Peyer's patch (tissue), 4 donors: Measurements from ENCODE around the gene AMPD1. TPM values are rescaled to one million over a fixed set of nuclear protein-coding genes. Genes with fewer than 3 reads are reported as not detected.
A peak's percentile ranks its signal among the peaks of the same experiment; 100 is the strongest.

Source experiments
- DNase-seq, 3 donors: peaks; one replicate each; pipeline ENCODE4 v3.0.0-alpha.2; 2017 to 2019
- H3K27ac ChIP-seq, 4 donors: fragments of 200-600 bp; sonication (generic); one replicate each; pipeline ENCODE4 v1.5.1; 2016 to 2019
- H3K27me3 ChIP-seq, 2 donors: fragments of 200-600 bp; sonication (generic); one replicate each; pipeline ENCODE4 v1.5.1; 2019
- H3K36me3 ChIP-seq, 3 donors: fragments of 200-600 bp; sonication (generic); one replicate each; pipeline ENCODE4 v1.5.1; 2016 to 2019
- H3K4me1 ChIP-seq, 4 donors: fragments of 200-600 bp; sonication (generic); one replicate each; pipeline ENCODE4 v1.5.1; 2016 to 2019
- H3K4me3 ChIP-seq, 4 donors: fragments of 200-600 bp; sonication (generic); 1 replicate in 3 of 4; 2 replicates in 1 of 4; pipeline ENCODE4 v1.5.1; 2016 to 2019; ENCODE audit warnings: mild to moderate bottlenecking in 1 of 4
- H3K9me3 ChIP-seq, 4 donors: fragments of 200-600 bp; sonication (generic); one replicate each; pipeline ENCODE4 v1.5.1; 2016 to 2019; ENCODE audit warnings: mild to moderate bottlenecking in 1 of 4
- POLR2A ChIP-seq, 2 donors: fragments of 450-650 bp; IDR thresholded peaks; one replicate each; pipeline ENCODE4 v1.5.1; 2017; ENCODE audit warnings: antibody characterized with exemption in 2 of 2, mild to moderate bottlenecking in 2 of 2, moderate library complexity in 2 of 2
- total RNA-seq, 4 donors: library from RNA; depleted of rRNA; stranded (reverse); fragments of >200 nt; gene quantifications; one replicate each; pipeline ENCODE4 v1.1.0, GENCODE V29; 2016
- TF ChIP-seq, protein P1 (sequence below), 6 experiments: fragments of 450-650 bp in 4 of 6; fragments of 200-600 bp in 2 of 6; sonication (generic) in 1 of 6; IDR thresholded peaks; one replicate each; pipeline ENCODE4 v1.5.1; 2017 to 2019; ENCODE audit warnings: antibody characterized with exemption in 6 of 6, mild to moderate bottlenecking in 3 of 6, moderate library complexity in 1 of 6

Gene AMPD1
- total RNA-seq, 4 donors from 2014 or later: 1.2 to 4.4 (median 2.5) TPM; not detected in 1

DNA sequence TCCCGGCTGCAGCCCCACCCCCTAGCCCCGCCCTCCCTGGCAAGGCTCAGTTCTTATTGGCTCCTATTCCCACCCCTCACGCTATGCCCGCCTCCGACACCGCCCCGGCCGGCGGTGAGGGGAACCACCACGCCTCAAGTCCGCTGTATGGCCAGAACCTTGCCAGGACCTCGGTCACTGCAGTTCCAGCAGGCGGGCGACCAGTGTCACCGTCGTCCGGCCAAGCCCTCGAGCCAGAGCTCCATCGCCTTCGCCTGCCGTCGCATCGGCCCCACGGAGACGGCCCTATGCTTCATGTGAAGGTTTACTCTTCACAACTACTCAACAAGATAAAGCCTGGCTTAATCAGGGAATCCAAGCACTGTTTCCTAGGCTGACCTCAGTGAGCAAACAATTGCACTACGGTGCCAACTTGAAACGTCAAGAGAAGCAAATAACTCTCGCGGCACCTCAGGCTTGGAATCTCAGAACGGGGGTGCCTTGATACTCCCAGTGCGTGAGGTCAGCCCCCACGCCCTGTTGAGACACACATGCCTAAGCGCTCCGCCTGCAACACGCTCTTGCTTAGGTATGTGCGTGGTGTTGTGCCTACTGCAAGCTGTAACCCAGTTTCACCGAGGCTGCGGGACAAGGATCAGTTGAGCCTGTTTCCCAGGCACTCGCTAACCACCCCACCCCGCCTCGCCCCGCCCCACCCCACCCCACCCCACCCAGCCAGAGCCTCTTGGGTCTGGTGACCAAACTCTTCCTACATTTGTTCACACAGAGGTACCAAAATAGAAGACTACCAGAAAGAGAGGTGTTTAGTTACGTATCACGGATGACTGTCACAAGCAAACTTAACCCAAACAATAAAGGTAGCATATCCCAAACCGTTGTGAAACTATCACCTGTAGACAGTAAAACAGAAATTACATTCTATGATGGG, 25.0 kb downstream of the AMPD1 start:
- Histone ChIP-seq H3K36me3 (no peaks in the 10 kb centered on the region), H3K27ac (peak overlapping the region in 3 of 4 donors; percentile 64 to 74 (median 70)), H3K4me3 (peak overlapping the region; percentile 54 to 73 (median 67)), H3K27me3 (no peaks in the 10 kb centered on the region), H3K4me1 (peaks cover 0 to 7% (median 0%) of the 10 kb centered on the region in 4 donors), H3K9me3 (no peaks in the 10 kb centered on the region)
- DNase-seq: peak; percentile 89 to 97 (median 94)
- TF ChIP-seq, protein P1, sequence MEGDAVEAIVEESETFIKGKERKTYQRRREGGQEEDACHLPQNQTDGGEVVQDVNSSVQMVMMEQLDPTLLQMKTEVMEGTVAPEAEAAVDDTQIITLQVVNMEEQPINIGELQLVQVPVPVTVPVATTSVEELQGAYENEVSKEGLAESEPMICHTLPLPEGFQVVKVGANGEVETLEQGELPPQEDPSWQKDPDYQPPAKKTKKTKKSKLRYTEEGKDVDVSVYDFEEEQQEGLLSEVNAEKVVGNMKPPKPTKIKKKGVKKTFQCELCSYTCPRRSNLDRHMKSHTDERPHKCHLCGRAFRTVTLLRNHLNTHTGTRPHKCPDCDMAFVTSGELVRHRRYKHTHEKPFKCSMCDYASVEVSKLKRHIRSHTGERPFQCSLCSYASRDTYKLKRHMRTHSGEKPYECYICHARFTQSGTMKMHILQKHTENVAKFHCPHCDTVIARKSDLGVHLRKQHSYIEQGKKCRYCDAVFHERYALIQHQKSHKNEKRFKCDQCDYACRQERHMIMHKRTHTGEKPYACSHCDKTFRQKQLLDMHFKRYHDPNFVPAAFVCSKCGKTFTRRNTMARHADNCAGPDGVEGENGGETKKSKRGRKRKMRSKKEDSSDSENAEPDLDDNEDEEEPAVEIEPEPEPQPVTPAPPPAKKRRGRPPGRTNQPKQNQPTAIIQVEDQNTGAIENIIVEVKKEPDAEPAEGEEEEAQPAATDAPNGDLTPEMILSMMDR (IDR thresholded peaks at IDR 0.05): peak in 5 of 6 experiments; percentile 5 to 28 (median 17)
- TF ChIP-seq POLR2A (IDR thresholded peaks at IDR 0.05): peak in 1 of 2 donors; percentile 42

DNA sequence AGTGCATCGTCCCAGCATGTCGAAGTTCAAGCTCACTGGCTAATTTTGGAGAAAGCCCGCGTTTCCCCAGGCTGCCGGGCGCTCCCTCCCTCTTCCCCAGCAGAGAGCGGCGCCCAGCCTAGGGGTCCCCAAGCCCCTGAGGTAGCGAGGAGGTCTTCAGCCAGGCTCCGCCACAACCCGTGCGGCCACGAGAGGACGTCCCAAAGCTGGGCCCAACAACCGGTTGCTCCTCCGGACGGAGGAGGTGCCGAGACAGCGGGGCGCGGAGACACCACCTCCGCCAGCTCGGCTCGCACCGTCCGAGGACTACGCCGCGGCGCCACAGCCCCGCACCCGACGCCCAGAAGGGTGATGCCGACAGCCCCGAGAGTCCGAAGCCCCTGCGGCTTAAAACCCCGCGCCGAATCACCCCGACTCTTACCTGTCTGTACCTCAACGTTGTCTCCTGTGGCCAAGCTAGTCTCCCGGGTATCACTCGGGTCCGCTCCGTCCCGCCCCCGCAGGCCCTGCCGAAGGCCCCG, 25.7 kb downstream of the AMPD1 start, which contains the start of gene DENND2C:
Gene DENND2C (minus strand): TSS at position 488 of the 521 bp plus-strand sequence. CDS start 44,065 bp downstream, outside the sequence.
- Histone ChIP-seq H3K4me3 (peak within 1 kb of the TSS; percentile 54 to 73 (median 67)), H3K27me3 (no peaks in the 10 kb centered on the region), H3K9me3 (no peaks in the 10 kb centered on the region), H3K36me3 (no peaks in the 10 kb centered on the region), H3K27ac (peak within 1 kb of the TSS; percentile 6 to 74 (median 67)), H3K4me1 (peaks cover 0 to 7% (median 0%) of the 10 kb centered on the region in 4 donors)
- DNase-seq: no peak
- TF ChIP-seq, protein P1 (IDR thresholded peaks at IDR 0.05): no peak
- no peak for TF ChIP-seq POLR2A (IDR thresholded peaks at IDR 0.05)

DNA sequence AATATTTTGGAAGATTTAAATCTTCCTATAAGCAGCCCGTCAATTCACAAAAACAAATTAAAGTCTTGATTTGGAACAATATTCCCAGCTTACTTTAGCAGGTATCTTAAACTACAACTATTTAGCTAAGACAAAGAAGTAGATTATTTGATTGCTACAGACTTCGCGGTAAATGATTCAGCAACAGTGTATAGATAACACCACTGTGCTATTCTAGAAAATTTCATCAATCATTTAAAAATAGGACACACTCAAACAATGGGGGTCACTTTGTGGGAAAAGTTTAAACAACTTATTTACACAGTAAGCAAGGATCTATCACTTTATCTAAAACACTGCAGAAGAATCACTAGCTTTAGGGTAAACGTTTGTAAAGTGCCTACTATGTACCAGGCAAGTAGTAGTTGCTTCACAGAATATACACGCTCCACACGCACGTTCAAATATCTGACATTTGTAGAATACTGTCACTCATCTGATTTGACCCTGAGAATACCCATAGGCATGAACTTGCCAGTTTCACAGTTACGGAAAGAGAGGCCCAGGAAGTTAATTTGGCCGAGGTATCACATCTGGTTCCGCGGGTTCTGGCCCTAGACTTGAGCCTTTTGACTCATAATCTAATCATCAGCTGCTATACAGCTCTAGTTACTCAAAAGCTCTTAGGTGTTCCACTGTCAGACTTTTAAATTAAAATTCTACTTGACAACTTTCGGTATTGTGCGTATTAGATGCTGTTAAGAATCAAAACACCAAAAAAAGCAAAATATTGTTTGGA, 26.4 kb downstream of the AMPD1 start:
- no peaks in the 10 kb centered on the region for H3K9me3 ChIP-seq
- TF ChIP-seq, protein P1 (IDR thresholded peaks at IDR 0.05): no peak
- TF ChIP-seq POLR2A (IDR thresholded peaks at IDR 0.05): no peak
- peak overlapping the region; percentile 54 to 73 (median 67) for H3K4me3 ChIP-seq
- no peak for DNase-seq
- H3K27me3 ChIP-seq: no peaks in the 10 kb centered on the region
- no peaks in the 10 kb centered on the region for H3K36me3 ChIP-seq
- H3K4me1 ChIP-seq: peaks cover 0 to 7% (median 0%) of the 10 kb centered on the region in 4 donors
- H3K27ac ChIP-seq: peak overlapping the region in 2 of 4 donors; percentile 64 to 70

DNA sequence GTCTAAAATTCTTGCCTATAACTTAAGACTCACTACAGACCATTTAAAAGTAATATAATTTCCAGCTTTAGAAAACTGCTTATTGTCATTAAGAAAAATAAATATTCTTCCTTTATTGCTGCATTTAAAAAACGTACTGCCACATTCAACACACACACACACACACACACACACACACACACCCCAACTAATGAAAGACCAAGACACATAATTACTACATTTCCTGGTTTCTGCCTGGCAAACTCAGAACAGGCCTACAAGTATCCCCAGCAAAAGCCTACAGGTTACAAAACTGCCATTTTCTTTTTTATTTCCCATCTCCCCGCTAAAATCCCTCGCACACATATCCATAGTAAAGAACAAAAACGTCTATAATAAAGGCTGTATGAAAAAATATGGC, 27.0 kb downstream of the AMPD1 start:
- H3K9me3 ChIP-seq: no peaks in the 10 kb centered on the region
- no peaks in the 10 kb centered on the region for H3K36me3 ChIP-seq
- no peak overlapping the region for H3K27ac ChIP-seq
- DNase-seq: no peak
- H3K27me3 ChIP-seq: no peaks in the 10 kb centered on the region
- H3K4me3 ChIP-seq: no peak overlapping the region
- TF ChIP-seq POLR2A (IDR thresholded peaks at IDR 0.05): no peak
- TF ChIP-seq, protein P1 (IDR thresholded peaks at IDR 0.05): no peak
- peaks cover 0 to 7% (median 0%) of the 10 kb centered on the region in 4 donors for H3K4me1 ChIP-seq

DNA sequence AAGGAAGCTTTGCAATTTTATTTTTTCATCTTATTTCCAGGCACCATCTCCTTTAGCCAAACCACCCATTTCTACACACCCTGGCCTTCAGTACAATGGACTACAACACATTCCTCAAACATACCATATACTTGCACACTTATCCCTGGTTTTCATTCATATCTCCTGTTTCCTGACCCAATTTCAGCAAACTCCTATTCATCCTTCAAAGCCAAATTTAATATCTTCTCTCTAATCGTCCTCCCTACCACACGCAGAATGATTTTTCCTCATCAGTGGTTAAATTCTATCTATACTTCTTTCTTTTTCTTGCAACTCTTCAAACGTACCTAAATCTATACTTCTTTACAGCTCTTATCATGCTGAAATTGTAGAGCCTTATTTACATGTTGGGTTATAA, 28.4 kb downstream of the AMPD1 start:
- peaks cover 0 to 7% (median 0%) of the 10 kb centered on the region in 4 donors for H3K4me1 ChIP-seq
- no peaks in the 10 kb centered on the region for H3K36me3 ChIP-seq
- DNase-seq: no peak
- H3K4me3 ChIP-seq: no peak overlapping the region
- no peak overlapping the region for H3K27ac ChIP-seq
- H3K27me3 ChIP-seq: no peaks in the 10 kb centered on the region
- no peaks in the 10 kb centered on the region for H3K9me3 ChIP-seq
- TF ChIP-seq, protein P1 (IDR thresholded peaks at IDR 0.05): no peak
- TF ChIP-seq POLR2A (IDR thresholded peaks at IDR 0.05): no peak
